Bronchial epithelial cell (primary cell): ENCODE measurements around the gene ZNF592. TPM values are rescaled to one million over a fixed set of nuclear protein-coding genes. Genes with fewer than 3 reads are reported as not detected.

Experiments
- DNase-seq: peaks from one replicate; pipeline ENCODE4 v3.0.0-alpha.2; 2010; ENCODE audit warnings: low read depth
- FAIRE-seq: peaks from 2 replicates; lab custom pipeline; 2011; peaks lifted over from hg19 to GRCh38; lab: Jason Lieb, UNC
- H3K27me3 ChIP-seq: 2 replicates; pipeline ENCODE4 v1.5.1; 2011; ENCODE audit warnings: low read length; ENCODE audit not compliant: control insufficient read depth, insufficient read depth
- H3K36me3 ChIP-seq: 2 replicates; pipeline ENCODE4 v1.5.1; 2011; ENCODE audit warnings: low read length; ENCODE audit not compliant: control insufficient read depth, insufficient read depth
- H3K4me3 ChIP-seq: 2 replicates; pipeline ENCODE4 v1.5.1; 2011; ENCODE audit warnings: mild to moderate bottlenecking, low read depth, low read length, control low read depth
- CTCF ChIP-seq: IDR thresholded peaks from 2 replicates; pipeline ENCODE4 v1.5.1; 2011; ENCODE audit warnings: mild to moderate bottlenecking, moderate library complexity, low read length, control low read depth, inconsistent platforms; ENCODE audit not compliant: insufficient read depth, severe bottlenecking
- total RNA-seq: library from RNA; depleted of rRNA; stranded (reverse); fragments of >200 nt; gene quantifications from 2 replicates; pipeline ENCODE4 v1.2.1, GENCODE V29; 2014

ZNF592 gene
- total RNA-seq, 1 donor from 2014 or later = 2.6 TPM

- DNase-seq (no peak), FAIRE-seq (no peak)
- no peaks in the 10 kb centered on the region for H3K36me3 ChIP-seq
- H3K4me3 ChIP-seq = no peak overlapping the region
- no peaks in the 10 kb centered on the region for H3K27me3 ChIP-seq
- TF ChIP-seq CTCF = no peak
These were observed 65.5 kb downstream of the ZNF592 start for GRCh38 chr15:84813931-84814330.

GRCh38 chr15:84814916-84815315, 66.5 kb downstream of the ZNF592 start:
- Histone ChIP-seq H3K36me3 (no peaks in the 10 kb centered on the region), H3K4me3 (no peak overlapping the region), H3K27me3 (no peaks in the 10 kb centered on the region)
- no peak for TF ChIP-seq CTCF
- FAIRE-seq (no peak), DNase-seq (no peak)

GRCh38 chr15:84816694-84817465, 68.5 kb downstream of the ZNF592 start, which contains the start of gene ALPK3:
ALPK3 (plus strand) TSS chr15:84817356; CDS start chr15:84817453, 97 bp downstream.
- H3K36me3 ChIP-seq = no peaks in the 10 kb centered on the region
- H3K27me3 ChIP-seq = no peaks in the 10 kb centered on the region
- no peak for DNase-seq
- no peak for FAIRE-seq
- H3K4me3 ChIP-seq = no peak within 1 kb of the TSS
- TF ChIP-seq CTCF = no peak

DNA sequence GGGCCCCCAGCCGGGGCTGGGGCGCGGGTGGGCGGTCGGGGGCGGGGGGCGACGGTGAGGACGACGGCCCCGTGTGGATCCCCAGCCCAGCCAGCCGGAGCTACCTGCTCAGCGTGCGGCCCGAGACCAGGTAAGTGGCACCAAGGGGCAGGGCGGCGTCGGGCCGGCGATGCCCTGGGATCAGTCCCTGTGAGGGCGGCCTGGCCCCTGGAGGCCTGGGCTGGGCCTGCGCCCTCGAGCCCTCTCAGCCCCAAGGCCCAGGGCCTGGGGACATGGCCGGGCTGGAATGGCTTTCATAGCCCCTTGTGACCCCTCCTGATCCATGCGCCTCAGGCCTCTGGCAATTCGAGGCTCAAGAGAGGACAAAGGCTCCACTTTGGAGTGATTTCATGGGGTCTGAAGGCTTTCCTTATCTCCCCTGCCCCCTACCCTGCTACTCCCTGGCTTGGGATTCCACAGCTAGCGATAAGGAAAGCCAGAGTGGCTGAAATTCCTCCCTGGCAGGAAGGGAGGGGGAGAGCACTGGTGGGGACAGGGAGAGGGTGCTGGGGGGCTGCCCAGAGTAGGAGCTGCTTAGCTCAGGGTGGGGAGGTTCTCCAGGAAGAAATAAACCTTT, 69.2 kb downstream of the ZNF592 start:
- H3K27me3 ChIP-seq = no peaks in the 10 kb centered on the region
- peak; percentile 2 for TF ChIP-seq CTCF
- no peaks in the 10 kb centered on the region for H3K36me3 ChIP-seq
- H3K4me3 ChIP-seq = no peak overlapping the region
- FAIRE-seq (no peak), DNase-seq (no peak)

DNA sequence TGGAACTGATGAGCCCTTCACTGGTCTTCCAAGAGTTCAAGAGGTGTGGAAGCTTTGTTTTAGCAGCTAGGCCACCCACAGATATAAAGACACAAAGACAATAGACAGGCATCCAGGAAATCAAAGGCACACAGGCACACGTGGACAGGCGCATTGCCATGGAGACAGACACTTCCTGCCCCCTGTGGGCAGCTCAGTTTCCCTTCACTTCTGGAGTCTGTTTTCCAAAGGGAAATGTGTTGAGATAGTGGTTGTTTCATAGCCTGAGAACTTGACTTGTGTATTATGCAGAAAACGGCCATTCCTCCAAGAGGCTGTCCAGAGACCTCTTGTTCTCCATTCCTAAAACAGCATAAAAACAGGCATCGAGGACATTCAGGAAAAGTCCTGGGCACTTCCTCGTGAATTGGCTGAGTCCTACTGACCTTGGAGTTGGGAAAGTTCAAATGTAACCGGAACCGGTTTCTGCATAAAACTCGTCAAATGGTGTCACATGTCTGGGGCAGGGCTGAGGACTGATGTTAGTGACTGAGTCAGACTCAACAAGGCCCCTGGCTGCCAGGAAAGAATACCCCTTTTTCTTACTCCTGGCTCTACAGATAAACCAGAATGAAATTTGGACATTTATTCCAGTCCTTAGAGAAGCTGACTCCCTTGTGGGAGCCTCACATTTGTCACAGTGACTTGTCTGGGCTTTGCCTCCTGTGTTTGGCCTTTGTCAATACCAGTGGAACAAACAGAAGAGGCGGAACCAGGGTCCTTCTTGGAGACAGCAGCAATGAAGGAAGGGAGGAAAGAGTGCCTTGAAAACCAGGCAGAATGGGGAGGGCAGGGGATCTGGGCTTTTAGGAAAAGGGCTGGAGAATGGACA, 70.1 kb downstream of the ZNF592 start:
- peak; percentile 23 for FAIRE-seq
- Histone ChIP-seq H3K27me3 (no peaks in the 10 kb centered on the region), H3K36me3 (no peaks in the 10 kb centered on the region), H3K4me3 (no peak overlapping the region)
- peak; percentile 40 for DNase-seq
- TF ChIP-seq CTCF = no peak
